Uterus (tissue), 2 donors: ENCODE measurements around the gene SLC25A30.

ENCODE experiments used
- CTCF ChIP-seq, 4 experiments: fragments of 200-600 bp in 2 of 4; fragments of 450-650 bp in 2 of 4; sonication (generic) in 2 of 4; IDR thresholded peaks; one replicate each; pipeline ENCODE4 v1.5.1; 2016 to 2019; ENCODE audit warnings: antibody characterized with exemption in 4 of 4, mild to moderate bottlenecking in 2 of 4, moderate library complexity in 1 of 4
- POLR2A ChIP-seq, 2 donors: fragments of 450-650 bp; IDR thresholded peaks; one replicate each; pipeline ENCODE4 v1.6.1; 2016; ENCODE audit warnings: antibody characterized with exemption in 2 of 2, mild to moderate bottlenecking in 1 of 2, moderate library complexity in 1 of 2

GRCh38 chr13:45356966-45357672 lies 61.1 kb downstream of the SLC25A30 start:
- TF ChIP-seq CTCF (IDR thresholded peaks at IDR 0.05) (no peak), POLR2A (IDR thresholded peaks at IDR 0.05) (no peak)
